Stimulated activated naive CD4-positive, alpha-beta T cell (primary cell): ENCODE results near the gene CASP3.
"Not testable (repeated sequence)": the region's sequence is repeated elsewhere in the genome, so short reads cannot be mapped to it uniquely, and the experiment has no call there.

Experiments
- DNase-seq, 6 experiments: peaks; one replicate each; lab custom pipeline; 2025; lab: John Stamatoyannopoulos, UW

CASP3 gene

GRCh38 chr4:184664445-184665210 is 15.4 kb upstream of the CASP3 start:
- DNase-seq: no peak

DNA sequence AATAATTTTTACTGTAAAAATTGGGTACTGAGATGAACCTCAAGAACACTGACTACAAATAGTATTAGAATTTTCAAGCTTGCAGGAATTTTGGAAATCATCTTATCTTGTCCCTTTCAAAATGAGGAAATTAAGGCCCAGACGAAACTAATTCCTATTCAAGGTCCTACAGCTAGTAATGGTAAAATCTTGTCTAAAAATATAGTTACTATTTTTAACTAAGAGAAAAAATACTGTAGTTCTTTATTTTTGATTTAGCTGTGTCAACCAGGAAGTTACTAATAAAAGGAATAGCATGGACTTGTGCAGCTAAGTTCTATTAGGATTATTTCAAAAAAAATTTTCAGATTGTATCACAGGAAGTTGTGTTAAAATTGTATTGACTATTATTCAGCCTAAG is 13.0 kb upstream of the CASP3 start:
- DNase-seq: no peak

DNA sequence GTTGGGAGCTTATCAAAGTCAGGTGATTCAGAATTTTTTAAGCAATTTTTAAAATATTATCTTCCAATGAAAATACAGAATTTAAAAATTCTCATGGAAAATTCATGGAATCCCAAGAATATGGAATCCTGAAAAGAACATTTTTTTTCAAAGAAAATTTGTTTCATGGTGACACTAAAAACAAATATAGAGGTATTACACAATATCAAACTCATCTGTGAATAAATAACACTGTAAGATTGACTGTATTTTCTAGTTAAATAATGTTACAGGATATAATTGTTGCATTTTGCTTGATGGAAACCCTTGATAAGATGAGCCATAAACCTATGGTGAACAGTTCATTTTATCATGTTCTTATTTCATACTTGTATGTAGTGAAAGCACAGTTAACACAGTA is 11.7 kb upstream of the CASP3 start:
- no peak for DNase-seq

- not testable (repeated sequence) for DNase-seq
Observed at GRCh38 chr4:184657820-184658219, 8.6 kb upstream of the CASP3 start.

DNA sequence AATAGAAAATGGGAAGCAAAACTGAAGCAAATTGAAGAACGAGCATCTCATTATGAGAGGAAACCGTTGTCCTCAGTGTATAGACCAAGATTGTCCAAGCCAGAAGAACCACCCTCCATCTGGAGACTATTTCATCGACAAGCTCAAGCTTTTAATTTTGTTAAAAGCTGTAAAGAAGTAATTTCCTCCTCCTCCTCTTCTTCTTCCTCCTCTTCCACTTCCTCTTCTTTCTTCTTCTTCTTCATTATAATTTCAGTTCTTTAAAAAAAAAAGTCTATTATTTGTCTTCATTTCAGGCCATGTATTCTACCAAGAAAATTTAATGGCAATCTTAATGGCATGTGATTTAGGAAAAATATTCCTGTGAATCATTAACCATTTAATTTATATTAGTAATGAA is 7.9 kb upstream of the CASP3 start:
- no peak for DNase-seq

DNA sequence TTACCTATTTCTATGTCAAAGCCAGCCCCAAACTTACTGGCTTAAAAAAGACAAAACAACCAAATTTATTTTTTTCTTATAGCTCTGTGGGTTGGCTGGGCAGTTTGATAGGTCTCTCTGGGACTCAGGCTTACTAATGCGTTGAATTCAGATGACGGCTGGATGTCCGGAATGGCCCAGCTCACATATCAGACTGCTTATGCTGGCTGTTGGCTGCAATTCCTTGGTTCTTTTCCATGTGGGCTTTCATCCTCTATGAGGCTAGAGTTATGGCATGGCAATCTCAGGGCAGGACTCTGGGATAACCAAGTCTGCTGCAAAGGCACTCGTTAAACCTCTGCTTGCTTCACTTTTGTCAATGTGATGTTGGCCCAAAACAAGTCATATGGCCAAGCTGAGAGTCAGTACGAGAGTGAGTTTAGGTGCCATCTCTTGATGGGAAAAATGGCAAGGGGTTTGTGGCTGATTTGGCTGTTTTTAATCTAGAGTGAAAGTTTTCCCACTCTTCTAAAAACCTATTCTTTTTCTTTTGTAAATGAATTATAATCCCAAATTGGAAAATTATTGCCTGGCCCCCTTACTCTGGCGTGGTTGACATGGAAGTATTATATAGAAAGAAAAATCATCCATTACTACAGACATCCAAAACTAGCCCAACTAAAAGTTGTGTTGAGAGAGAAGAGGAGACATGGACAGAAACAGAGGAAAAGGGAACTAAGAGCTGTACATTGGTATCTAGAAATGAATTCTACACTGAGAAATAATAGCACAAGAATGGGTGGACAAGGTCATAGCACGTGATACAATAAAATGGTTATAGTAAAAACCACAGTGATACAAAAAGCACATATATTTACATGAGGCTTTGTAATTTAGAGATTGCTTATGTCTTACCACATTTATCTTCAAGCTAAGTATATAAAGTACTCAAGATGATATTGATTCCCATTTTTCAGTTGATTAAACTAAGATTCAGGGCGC is 6.9 kb upstream of the CASP3 start:
- DNase-seq: no peak

DNA sequence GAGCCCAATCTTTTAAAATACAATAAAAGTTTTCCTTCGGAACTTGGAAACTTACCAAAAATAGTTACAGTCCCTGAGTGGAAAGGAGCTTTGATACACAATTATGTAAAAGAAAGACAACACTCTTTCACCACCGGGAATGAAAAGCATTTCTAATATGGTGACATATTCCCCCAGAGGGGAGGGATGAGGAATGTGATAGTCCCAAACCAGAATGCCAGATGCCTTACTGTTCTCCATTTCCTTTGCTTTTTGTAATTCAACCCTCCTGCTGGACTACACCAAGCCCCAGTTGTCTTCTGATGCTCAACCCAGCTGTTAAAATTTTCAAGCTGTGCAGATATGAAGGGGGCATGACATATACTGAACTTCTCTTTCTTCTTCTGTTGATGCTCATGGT is 4.4 kb upstream of the CASP3 start:
- DNase-seq: no peak

- not testable (repeated sequence) for DNase-seq
Observed at GRCh38 chr4:184652681-184653080, 3.4 kb upstream of the CASP3 start.

- no peak for DNase-seq
Observed at GRCh38 chr4:184651899-184652298, 2.7 kb upstream of the CASP3 start.

DNA sequence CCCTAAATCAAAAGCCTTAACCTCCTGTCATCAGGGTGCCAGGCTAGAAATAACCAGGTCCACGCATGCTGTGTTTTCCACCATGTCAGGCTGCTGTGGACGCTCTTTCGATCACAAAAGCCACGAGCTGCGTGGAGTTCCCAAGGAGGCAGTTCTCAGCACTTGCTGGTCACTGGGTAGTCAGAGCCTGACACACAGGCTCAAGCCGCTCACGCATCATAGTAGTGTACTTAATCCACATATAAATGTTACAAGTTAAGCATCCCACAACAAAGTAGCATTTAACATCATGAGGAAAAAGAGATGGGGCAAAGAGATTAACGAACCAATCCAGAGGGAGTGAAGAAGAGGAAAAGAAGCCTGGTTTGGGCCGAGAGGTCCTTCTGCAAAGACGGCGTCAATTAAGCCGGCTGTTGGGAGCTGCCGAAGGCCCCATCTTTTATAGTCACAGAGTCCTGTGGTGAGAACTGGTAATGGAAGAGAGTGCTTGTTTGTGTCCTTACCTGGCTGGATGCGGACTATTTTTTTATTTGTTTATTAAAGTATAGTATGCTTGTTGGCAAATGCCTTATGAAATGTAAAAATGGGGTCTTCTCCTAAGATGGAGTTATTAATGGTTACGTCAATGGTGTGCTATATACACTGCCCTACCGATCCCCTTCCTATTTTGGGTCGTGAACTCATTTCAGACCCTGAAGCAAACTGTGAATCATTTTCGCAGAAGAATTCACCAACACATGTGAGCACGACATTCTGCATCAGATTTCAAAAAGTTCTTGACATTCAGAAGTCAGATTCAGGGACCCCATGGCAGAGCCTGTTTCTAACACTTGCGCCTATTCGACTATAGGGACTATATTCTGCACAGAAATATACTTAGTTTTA is 966 bp upstream of the CASP3 start:
- no peak for DNase-seq

DNA sequence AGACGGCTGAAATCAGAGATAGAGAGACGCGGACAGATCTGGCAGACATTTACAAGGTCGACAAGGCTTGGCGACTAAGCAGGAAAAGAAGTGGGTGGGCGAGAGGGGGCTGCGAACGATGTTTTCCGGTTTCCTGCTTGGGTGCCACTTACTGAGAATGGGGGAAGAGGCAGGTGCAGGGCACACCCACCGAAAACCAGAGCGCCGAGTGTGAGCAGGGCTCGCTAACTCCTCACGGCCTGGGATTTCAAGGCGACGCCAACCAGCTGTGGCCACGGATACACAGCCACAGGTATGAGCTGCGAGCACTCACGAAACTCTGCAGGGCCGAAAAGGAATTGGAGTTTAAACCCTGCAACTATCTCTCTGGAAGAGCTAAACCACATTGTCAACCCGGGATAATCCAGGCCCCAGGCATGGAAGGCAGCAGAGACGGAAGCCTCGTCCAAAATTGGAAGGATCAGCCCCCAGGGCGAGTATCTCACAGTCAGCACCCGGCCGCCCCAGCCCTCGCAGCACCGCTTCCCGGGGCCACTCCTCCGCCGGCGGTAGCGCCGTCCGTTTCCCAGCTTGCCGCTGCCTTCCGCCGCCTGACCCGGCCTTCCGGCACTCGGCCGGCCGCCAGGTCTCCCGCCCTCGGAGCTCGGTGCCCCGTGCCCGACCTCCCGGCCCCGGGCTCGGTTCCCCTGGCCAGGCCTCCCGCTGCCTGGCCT is 778 bp downstream of the CASP3 start:
- peak; percentile 3 to 62 (median 28) for DNase-seq

DNA sequence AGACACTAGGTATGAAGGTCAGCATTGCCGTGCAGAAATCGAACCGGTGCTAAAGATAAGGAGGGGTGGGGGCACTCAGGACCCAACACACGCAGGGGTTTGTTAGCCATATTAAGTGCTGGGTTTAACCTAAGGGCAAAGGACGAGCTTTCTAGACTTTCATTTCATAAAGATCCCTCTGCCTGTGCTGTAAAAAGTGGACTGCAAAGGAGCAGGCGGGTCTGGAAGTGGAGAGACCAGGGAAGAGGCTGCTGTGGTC is 1.3 kb downstream of the CASP3 start:
- peak in 1 of 6 experiments; percentile 55 for DNase-seq

DNA sequence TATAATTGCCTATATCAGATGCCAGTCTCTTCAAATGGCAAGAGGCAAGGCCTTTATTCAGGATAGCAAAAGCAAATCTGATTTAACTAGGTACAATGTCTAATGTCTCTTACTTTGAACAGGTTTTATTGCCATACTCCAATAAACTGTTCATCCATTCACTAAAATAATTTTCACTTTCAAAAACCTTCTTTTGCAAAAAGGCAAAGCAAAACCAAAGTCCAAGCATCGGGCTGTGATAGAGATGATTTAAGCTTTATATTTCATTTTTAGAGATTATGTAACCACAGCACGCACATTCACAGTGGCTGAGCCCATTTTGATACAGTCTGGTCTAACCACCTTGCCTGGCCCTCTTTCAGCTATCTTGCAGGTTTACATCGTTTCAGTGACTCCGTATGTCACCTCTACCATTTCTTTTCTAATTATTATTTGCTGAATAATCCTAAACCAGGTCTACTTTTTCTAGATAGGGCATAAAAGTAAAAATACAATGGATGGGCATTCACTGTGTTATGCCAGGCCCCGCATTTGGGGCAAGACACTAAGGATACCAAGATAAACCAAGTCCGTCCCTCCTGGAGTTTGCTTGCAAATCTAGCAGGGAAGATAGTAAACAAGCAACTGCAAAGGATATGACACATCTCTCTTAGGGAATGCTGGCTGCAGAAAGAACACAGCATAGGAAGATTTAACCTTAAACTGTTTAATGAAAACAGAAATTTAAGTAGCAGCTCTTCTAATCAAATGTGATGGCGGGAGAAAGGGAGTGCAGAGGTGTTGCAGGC is 1.8 kb downstream of the CASP3 start:
- DNase-seq: no peak

DNA sequence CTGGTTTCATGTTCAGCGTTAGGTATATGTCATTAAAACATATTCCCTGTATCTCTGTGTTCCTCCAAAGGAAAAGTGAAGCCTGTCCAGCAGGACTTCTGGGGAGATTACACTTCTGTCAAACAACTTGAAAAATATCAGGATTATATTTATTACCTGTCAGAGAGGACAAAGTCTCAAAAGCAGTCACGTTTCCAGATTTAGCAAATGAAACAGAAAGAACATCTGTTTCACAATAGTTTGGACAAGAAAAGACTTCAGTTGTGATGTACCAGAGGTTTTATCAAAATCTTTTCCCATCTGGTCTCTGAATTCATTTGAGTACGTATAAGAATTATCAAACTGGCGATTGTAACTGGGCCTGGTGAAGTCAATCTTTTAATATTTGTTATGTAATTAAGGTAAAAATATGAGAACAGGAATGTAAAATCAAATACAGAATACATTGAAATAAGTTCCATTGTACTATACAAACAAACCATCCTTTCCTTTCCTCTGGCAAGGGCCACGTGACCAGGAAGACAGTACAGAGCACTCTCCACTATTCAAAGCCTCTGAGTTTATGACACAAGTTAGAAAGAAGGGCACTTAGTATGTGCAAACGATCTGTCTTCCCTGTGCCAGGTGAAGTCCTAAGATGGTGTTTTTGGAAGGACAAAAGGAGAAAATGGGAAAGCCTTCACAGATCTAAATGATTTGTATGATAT is 3.2 kb downstream of the CASP3 start:
- no peak for DNase-seq

- no peak for DNase-seq
Observed at GRCh38 chr4:184644553-184645307, 4.5 kb downstream of the CASP3 start.

DNA sequence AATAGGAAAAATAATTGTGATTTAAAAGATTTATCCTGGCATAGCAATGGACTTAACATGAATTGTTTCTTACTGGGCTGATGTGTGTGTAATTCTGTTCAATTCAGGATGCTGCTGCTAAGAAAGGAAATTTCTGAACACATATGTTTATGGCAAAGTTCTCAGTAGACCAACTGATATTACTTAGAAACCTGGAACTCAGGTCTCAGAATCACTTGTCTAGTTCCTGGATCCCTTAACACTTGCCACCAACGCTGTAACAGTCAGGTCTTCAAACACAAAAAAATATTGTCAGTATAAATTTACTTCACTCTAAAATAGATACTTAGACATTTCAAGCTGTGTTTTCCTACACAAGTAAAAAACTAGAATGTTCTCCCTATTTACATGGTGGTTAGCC is 5.5 kb downstream of the CASP3 start:
- DNase-seq: no peak

DNA sequence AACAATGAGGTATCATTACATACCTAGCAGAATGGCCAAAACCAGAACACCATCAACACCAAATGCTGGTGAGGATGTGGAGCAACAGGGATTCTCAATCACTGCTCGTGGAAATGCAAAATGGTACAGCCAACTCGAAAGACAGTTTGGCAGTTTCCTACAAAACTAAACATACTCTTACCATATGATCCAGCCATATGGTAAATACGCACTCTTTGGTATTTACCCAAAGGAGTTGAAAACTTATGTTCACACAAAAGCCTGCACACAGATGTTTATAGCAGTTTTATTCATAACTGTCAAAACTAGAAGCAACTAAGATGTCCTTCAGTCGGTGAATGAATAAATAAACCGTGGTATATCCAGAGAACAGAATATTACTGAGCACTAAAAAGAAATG is 7.8 kb downstream of the CASP3 start:
- no peak for DNase-seq

DNA sequence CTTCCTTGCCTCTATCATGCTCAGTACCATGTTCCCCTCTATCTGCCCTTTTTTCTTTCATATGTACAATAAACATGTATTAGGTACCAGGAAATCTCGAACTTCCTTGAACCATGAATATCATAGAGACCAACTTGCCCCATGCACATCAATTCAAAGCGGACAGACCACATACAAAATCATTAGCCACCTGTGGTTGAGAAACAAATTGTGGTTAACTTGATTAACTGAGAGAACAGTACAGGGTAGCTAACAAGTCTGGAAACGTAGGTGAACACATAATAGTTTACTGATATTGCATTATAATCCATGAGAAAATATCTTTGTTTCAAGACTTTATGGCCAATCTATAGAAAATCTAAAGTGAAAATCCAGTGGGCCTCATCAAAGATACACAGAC is 8.2 kb downstream of the CASP3 start:
- DNase-seq: no peak

GRCh38 chr4:184636897-184637296 is 12.3 kb downstream of the CASP3 start:
- no peak for DNase-seq

DNA sequence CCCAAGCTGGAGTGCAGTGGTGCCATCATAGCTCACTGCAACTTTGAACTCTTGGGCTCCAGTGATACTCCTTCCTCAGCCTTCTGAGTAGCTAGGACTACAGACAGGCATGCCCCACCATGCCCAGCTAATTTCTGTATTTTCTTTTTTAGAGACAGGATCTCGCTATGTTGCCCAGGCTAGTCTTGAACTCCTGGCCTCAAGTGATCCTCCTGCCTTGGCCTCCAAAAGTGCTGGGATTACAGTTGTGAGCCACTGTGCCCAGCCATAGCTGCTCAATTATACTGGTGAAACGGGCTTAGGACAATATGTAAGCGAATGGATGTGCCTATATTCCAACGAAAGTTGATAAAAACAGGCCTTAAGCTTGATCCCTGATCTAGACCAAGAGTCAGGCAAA is 13.1 kb downstream of the CASP3 start:
- DNase-seq: no peak
